GM19238 (cell line): ENCODE results near the gene MRPL27.
"Not testable (repeated sequence)": the region's sequence is repeated elsewhere in the genome, so short reads cannot be mapped to it uniquely, and the experiment has no call there.

ENCODE experiments used
- DNase-seq: peaks from one replicate; pipeline ENCODE4 v3.0.0; 2011; ENCODE audit warnings: low spot score; ENCODE audit not compliant: insufficient read length

Gene MRPL27

GRCh38 chr17:50372758-50373556, at the start of gene MRPL27, which contains the start of gene EME1:
TSS of gene MRPL27 (minus strand) at chr17:50373184. CDS start at chr17:50373170, 14 bp downstream.
TSS of gene EME1 (plus strand) at chr17:50373229. CDS start at chr17:50375209, 1,980 bp downstream.
- DNase-seq = peak; percentile 93

GRCh38 chr17:50422738-50423137, 49.8 kb upstream of the MRPL27 start:
- no peak for DNase-seq

GRCh38 chr17:50421308-50422051, 48.5 kb upstream of the MRPL27 start:
- DNase-seq = peak; percentile 19

- DNase-seq = no peak
Observed at GRCh38 chr17:50420419-50421112, 47.6 kb upstream of the MRPL27 start.

- not testable (repeated sequence) for DNase-seq
Observed at GRCh38 chr17:50419577-50419976, 46.6 kb upstream of the MRPL27 start.

- no peak for DNase-seq
Observed at GRCh38 chr17:50414808-50415207, 41.8 kb upstream of the MRPL27 start.

- DNase-seq = no peak
Observed at GRCh38 chr17:50412188-50412732, 39.3 kb upstream of the MRPL27 start.

GRCh38 chr17:50407921-50408320, 34.9 kb upstream of the MRPL27 start:
- no peak for DNase-seq

- no peak for DNase-seq
Observed at GRCh38 chr17:50406578-50406977, 33.6 kb upstream of the MRPL27 start.

- DNase-seq = not testable (repeated sequence)
Observed at GRCh38 chr17:50405351-50405750, 32.4 kb upstream of the MRPL27 start.

- DNase-seq = not testable (repeated sequence)
Observed at GRCh38 chr17:50399591-50399990, 26.6 kb upstream of the MRPL27 start.

GRCh38 chr17:50398672-50399071, 25.7 kb upstream of the MRPL27 start:
- DNase-seq = not testable (repeated sequence)

GRCh38 chr17:50397919-50398285, 24.9 kb upstream of the MRPL27 start:
- no peak for DNase-seq

- DNase-seq = peak; percentile 84
Observed at GRCh38 chr17:50397111-50397918, 24.3 kb upstream of the MRPL27 start, which contains the start of gene LRRC59. TSS of gene LRRC59 (minus strand) at chr17:50397523. CDS start at chr17:50397317, 206 bp downstream.

GRCh38 chr17:50396261-50397110, 23.5 kb upstream of the MRPL27 start:
- DNase-seq = no peak

GRCh38 chr17:50394711-50395110, 21.7 kb upstream of the MRPL27 start:
- DNase-seq = no peak

- no peak for DNase-seq
Observed at GRCh38 chr17:50393700-50394099, 20.7 kb upstream of the MRPL27 start.

- DNase-seq = no peak
Observed at GRCh38 chr17:50392621-50393020, 19.6 kb upstream of the MRPL27 start.

- no peak for DNase-seq
Observed at GRCh38 chr17:50389534-50389933, 16.6 kb upstream of the MRPL27 start.

GRCh38 chr17:50388728-50389127, 15.7 kb upstream of the MRPL27 start:
- no peak for DNase-seq
